CD4-positive, alpha-beta T cell treated with Interferon gamma for 1 hour (primary cell): Measurements from ENCODE around the gene PTPRA.
A peak's percentile ranks its signal among the peaks of the same experiment; 100 is the strongest.

Experiments used
- DNase-seq: peaks from one replicate; pipeline ENCODE4 v3.0.0-alpha.2; 2020

The PTPRA gene

GRCh38 chr20:2851086-2851485, 22.2 kb upstream of the PTPRA start:
- DNase-seq: no peak

GRCh38 chr20:2858591-2858990, 14.7 kb upstream of the PTPRA start:
- no peak for DNase-seq

- no peak for DNase-seq
These were observed 13.8 kb upstream of the PTPRA start for GRCh38 chr20:2859330-2860121.

- no peak for DNase-seq
These were observed 8.7 kb upstream of the PTPRA start for GRCh38 chr20:2864626-2865025.

- DNase-seq: no peak
These were observed 8.2 kb upstream of the PTPRA start for GRCh38 chr20:2865101-2865500.

- DNase-seq: peak; percentile 18
These were observed 7.7 kb upstream of the PTPRA start for GRCh38 chr20:2865630-2866029.

- no peak for DNase-seq
These were observed 7.0 kb upstream of the PTPRA start for GRCh38 chr20:2866236-2866635.

- no peak for DNase-seq
These were observed 6.0 kb upstream of the PTPRA start for GRCh38 chr20:2867081-2867864.

GRCh38 chr20:2869381-2869780, 3.9 kb upstream of the PTPRA start:
- no peak for DNase-seq

GRCh38 chr20:2871111-2871465, 2.2 kb upstream of the PTPRA start:
- DNase-seq: no peak

- DNase-seq: no peak
These were observed 1.4 kb upstream of the PTPRA start for GRCh38 chr20:2871661-2872458.

- peak; percentile 70 for DNase-seq
These were observed 747 bp upstream of the PTPRA start for GRCh38 chr20:2872459-2873009.

- DNase-seq: peak; percentile 60
These were observed 413 bp downstream of the PTPRA start for GRCh38 chr20:2873747-2874041.

- DNase-seq: no peak
These were observed 1.2 kb downstream of the PTPRA start for GRCh38 chr20:2874456-2874855.

- DNase-seq: no peak
These were observed 2.5 kb downstream of the PTPRA start for GRCh38 chr20:2875690-2876203.

GRCh38 chr20:2878515-2878914, 5.2 kb downstream of the PTPRA start:
- DNase-seq: no peak

GRCh38 chr20:2879146-2879545, 5.9 kb downstream of the PTPRA start:
- DNase-seq: no peak

GRCh38 chr20:2880650-2881049, 7.4 kb downstream of the PTPRA start:
- no peak for DNase-seq

GRCh38 chr20:2883726-2884637, 10.7 kb downstream of the PTPRA start:
- no peak for DNase-seq

- no peak for DNase-seq
These were observed 14.4 kb downstream of the PTPRA start for GRCh38 chr20:2887715-2888114.

GRCh38 chr20:2888224-2888955, 15.1 kb downstream of the PTPRA start:
- no peak for DNase-seq
